HAP-1 (cell line): ENCODE results near the gene CHST12.
A peak's percentile ranks its signal among the peaks of the same experiment; 100 is the strongest.

ENCODE experiments used
- DNase-seq, 2 experiments: peaks; one replicate each; pipeline ENCODE4 v3.0.0-alpha.2; 2016 to 2020; ENCODE audit warnings: low spot score in 2 of 2
- H3K27me3 ChIP-seq: fragments of 250-450 bp; sonication (Bioruptor Pico); 2 replicates; pipeline ENCODE4 v1.5.1; 2020; ENCODE audit warnings: low read depth, mild to moderate bottlenecking, moderate library complexity
- H3K36me3 ChIP-seq: fragments of 250-450 bp; sonication (Bioruptor Pico); replicated peaks from 2 replicates; pipeline ENCODE4 v1.5.1; 2020; ENCODE audit warnings: mild to moderate bottlenecking
- H3K4me1 ChIP-seq: fragments of 250-450 bp; sonication (Bioruptor Pico); 2 replicates; pipeline ENCODE4 v1.5.1; 2020; ENCODE audit warnings: mild to moderate bottlenecking
- H3K4me3 ChIP-seq: fragments of 250-450 bp; sonication (Bioruptor Pico); 2 replicates; pipeline ENCODE4 v1.5.1; 2020; ENCODE audit warnings: mild to moderate bottlenecking, moderate library complexity
- H3K9me3 ChIP-seq: fragments of 250-450 bp; sonication (Bioruptor Pico); 2 replicates; pipeline ENCODE4 v1.5.1; 2020; ENCODE audit warnings: mild to moderate bottlenecking, moderate library complexity
- in situ Hi-C: fragments of 300-500 bp; cut with MboI; formaldehyde crosslinking; loops from 3 replicates; pipeline ENCODE4 v1.14.3; 2020; ENCODE audit warnings: low sequenced_read_pairs, inconsistent platforms, mixed read lengths

CHST12 gene

GRCh38 chr7:2403014-2403717 is at the start of gene CHST12:
CHST12 (plus strand) TSS chr7:2403611; CDS start chr7:2432640, 29,029 bp downstream.
- Histone ChIP-seq H3K27me3 (no peaks in the 10 kb centered on the region), H3K36me3 (no peaks in the 10 kb centered on the region), H3K9me3 (no peaks in the 10 kb centered on the region), H3K4me1 (peaks cover 20% of the 10 kb centered on the region), H3K4me3 (peak within 1 kb of the TSS; percentile 77)
- in situ Hi-C loops, result no loop called here
- peak; percentile 88 to 97 for DNase-seq

GRCh38 chr7:2353936-2354185 is 49.5 kb upstream of the CHST12 start:
- Histone ChIP-seq H3K4me1 (peaks cover 15% of the 10 kb centered on the region), H3K9me3 (no peaks in the 10 kb centered on the region), H3K36me3 (peaks cover 33% of the 10 kb centered on the region), H3K4me3 (peak overlapping the region; percentile 56), H3K27me3 (no peaks in the 10 kb centered on the region)
- DNase-seq, result peak; percentile 70 to 93
- in situ Hi-C loops, result no loop called here

GRCh38 chr7:2354186-2354938 is 49.0 kb upstream of the CHST12 start, which contains the start of gene EIF3B:
EIF3B (plus strand) TSS chr7:2354827; CDS start chr7:2354922, 95 bp downstream.
- H3K4me3 ChIP-seq, result peak within 1 kb of the TSS; percentile 56
- in situ Hi-C loops, result no loop called here
- H3K27me3 ChIP-seq, result no peaks in the 10 kb centered on the region
- peaks cover 16% of the 10 kb centered on the region for H3K4me1 ChIP-seq
- peaks cover 38% of the 10 kb centered on the region for H3K36me3 ChIP-seq
- no peaks in the 10 kb centered on the region for H3K9me3 ChIP-seq
- peak; percentile 85 to 92 for DNase-seq

- in situ Hi-C loops, result no loop called here
- H3K4me3 ChIP-seq, result peak overlapping the region; percentile 56
- H3K4me1 ChIP-seq, result peaks cover 21% of the 10 kb centered on the region
- H3K27me3 ChIP-seq, result no peaks in the 10 kb centered on the region
- peak in 1 of 2 experiments; percentile 60 for DNase-seq
- H3K9me3 ChIP-seq, result no peaks in the 10 kb centered on the region
- H3K36me3 ChIP-seq, result peaks cover 46% of the 10 kb centered on the region
Observed at GRCh38 chr7:2354939-2355704, 48.3 kb upstream of the CHST12 start.

GRCh38 chr7:2355705-2356008 is 47.8 kb upstream of the CHST12 start:
- no peak for DNase-seq
- H3K4me1 ChIP-seq, result peaks cover 21% of the 10 kb centered on the region
- peak overlapping the region; percentile 56 for H3K4me3 ChIP-seq
- no peaks in the 10 kb centered on the region for H3K9me3 ChIP-seq
- H3K36me3 ChIP-seq, result peaks cover 51% of the 10 kb centered on the region
- in situ Hi-C loops, result no loop called here
- no peaks in the 10 kb centered on the region for H3K27me3 ChIP-seq

GRCh38 chr7:2357165-2357564 is 46.2 kb upstream of the CHST12 start:
- H3K27me3 ChIP-seq, result no peaks in the 10 kb centered on the region
- H3K4me3 ChIP-seq, result peak overlapping the region; percentile 56; the same call in 1 of the 2 replicates
- peaks cover 21% of the 10 kb centered on the region for H3K4me1 ChIP-seq
- in situ Hi-C loops, result no loop called here
- no peaks in the 10 kb centered on the region for H3K9me3 ChIP-seq
- H3K36me3 ChIP-seq, result peaks cover 65% of the 10 kb centered on the region
- no peak for DNase-seq

GRCh38 chr7:2357571-2357970 is 45.8 kb upstream of the CHST12 start:
- Histone ChIP-seq H3K9me3 (no peaks in the 10 kb centered on the region), H3K4me3 (no peak overlapping the region), H3K36me3 (peaks cover 65% of the 10 kb centered on the region), H3K4me1 (peaks cover 21% of the 10 kb centered on the region), H3K27me3 (no peaks in the 10 kb centered on the region)
- DNase-seq, result no peak
- in situ Hi-C loops, result no loop called here

- H3K9me3 ChIP-seq, result no peaks in the 10 kb centered on the region
- in situ Hi-C loops, result no loop called here
- peaks cover 79% of the 10 kb centered on the region for H3K36me3 ChIP-seq
- DNase-seq, result no peak
- peaks cover 13% of the 10 kb centered on the region for H3K4me1 ChIP-seq
- H3K4me3 ChIP-seq, result no peak overlapping the region
- H3K27me3 ChIP-seq, result no peaks in the 10 kb centered on the region
Observed at GRCh38 chr7:2358968-2359527, 44.4 kb upstream of the CHST12 start.

GRCh38 chr7:2359610-2360009 is 43.8 kb upstream of the CHST12 start:
- no peaks in the 10 kb centered on the region for H3K27me3 ChIP-seq
- DNase-seq, result no peak
- no peaks in the 10 kb centered on the region for H3K9me3 ChIP-seq
- peaks cover 85% of the 10 kb centered on the region for H3K36me3 ChIP-seq
- in situ Hi-C loops, result no loop called here
- no peak overlapping the region for H3K4me3 ChIP-seq
- H3K4me1 ChIP-seq, result peaks cover 13% of the 10 kb centered on the region

- DNase-seq, result no peak
- no peaks in the 10 kb centered on the region for H3K27me3 ChIP-seq
- in situ Hi-C loops, result no loop called here
- no peaks in the 10 kb centered on the region for H3K9me3 ChIP-seq
- no peak overlapping the region for H3K4me3 ChIP-seq
- H3K36me3 ChIP-seq, result peaks cover 93% of the 10 kb centered on the region
- H3K4me1 ChIP-seq, result peaks cover 13% of the 10 kb centered on the region
Observed at GRCh38 chr7:2360796-2361195, 42.6 kb upstream of the CHST12 start.

- no peaks in the 10 kb centered on the region for H3K27me3 ChIP-seq
- H3K4me3 ChIP-seq, result no peak overlapping the region
- DNase-seq, result no peak
- H3K36me3 ChIP-seq, result peaks cover 100% of the 10 kb centered on the region
- in situ Hi-C loops, result no loop called here
- H3K9me3 ChIP-seq, result no peaks in the 10 kb centered on the region
- peaks cover 6% of the 10 kb centered on the region for H3K4me1 ChIP-seq
Observed at GRCh38 chr7:2362385-2363088, 40.9 kb upstream of the CHST12 start.

- no peak for DNase-seq
- H3K36me3 ChIP-seq, result peaks cover 99% of the 10 kb centered on the region
- in situ Hi-C loops, result no loop called here
Observed at GRCh38 chr7:2369139-2369538, 34.3 kb upstream of the CHST12 start.

GRCh38 chr7:2371329-2371728 is 32.1 kb upstream of the CHST12 start:
- in situ Hi-C loops, result no loop called here
- H3K36me3 ChIP-seq, result peaks cover 99% of the 10 kb centered on the region

More at GRCh38 chr7:2369139-2369538, 34.3 kb upstream of the CHST12 start:
- Histone ChIP-seq H3K27me3 (no peaks in the 10 kb centered on the region), H3K4me3 (no peak overlapping the region), H3K9me3 (no peaks in the 10 kb centered on the region), H3K4me1 (no peaks in the 10 kb centered on the region)

More at GRCh38 chr7:2371329-2371728, 32.1 kb upstream of the CHST12 start:
- DNase-seq, result no peak
- Histone ChIP-seq H3K9me3 (no peaks in the 10 kb centered on the region), H3K4me3 (no peak overlapping the region), H3K4me1 (no peaks in the 10 kb centered on the region), H3K27me3 (no peaks in the 10 kb centered on the region)
